CD4-positive, alpha-beta T cell treated with Interleukin-21 for 1 hour (primary cell): ENCODE measurements around the gene TOMM34.

ENCODE experiments used
- DNase-seq: peaks from one replicate; pipeline ENCODE4 v3.0.0-alpha.2; 2020

Gene TOMM34

DNA sequence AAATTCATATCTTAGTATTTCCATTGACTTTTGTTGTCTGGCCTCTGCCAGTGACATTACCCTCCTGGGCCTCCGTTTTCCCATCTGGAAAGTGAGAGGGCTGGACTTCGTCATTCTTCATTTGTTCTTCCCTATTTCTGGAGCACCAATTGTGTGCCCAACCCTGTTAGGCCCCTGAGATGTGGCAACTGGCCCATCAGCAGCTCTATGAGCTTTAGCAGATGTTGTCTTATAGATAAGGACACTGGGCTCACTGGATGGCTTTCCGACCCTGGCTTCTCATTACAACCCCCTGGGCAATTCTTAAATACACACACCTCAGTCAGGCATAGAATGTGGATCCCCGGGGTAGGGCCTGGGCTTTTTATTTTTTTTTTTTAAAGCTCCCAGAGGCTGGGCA lies 35.7 kb downstream of the TOMM34 start:
- no peak for DNase-seq

DNA sequence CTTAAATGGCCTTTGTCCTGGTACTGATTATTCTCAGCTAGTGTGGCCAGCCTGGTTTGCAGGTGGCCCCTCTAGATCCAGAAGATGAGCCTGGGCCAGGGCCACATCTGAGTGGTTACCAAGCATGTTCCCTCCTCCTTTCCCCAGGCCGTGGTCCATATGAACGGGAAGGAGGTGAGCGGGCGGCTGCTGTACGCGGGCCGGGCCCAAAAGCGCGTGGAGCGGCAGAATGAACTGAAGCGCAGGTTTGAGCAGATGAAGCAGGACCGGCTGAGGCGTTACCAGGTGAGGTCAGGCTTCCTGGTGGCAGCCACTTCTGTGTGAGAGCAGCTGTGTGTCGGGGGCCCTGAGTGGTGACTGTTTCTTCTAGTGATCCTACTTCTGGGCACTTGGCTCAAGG lies 38.8 kb downstream of the TOMM34 start:
- no peak for DNase-seq

GRCh38 chr20:44918761-44919160 lies 41.4 kb downstream of the TOMM34 start:
- no peak for DNase-seq

GRCh38 chr20:44918342-44918741 lies 41.9 kb downstream of the TOMM34 start:
- DNase-seq: no peak

DNA sequence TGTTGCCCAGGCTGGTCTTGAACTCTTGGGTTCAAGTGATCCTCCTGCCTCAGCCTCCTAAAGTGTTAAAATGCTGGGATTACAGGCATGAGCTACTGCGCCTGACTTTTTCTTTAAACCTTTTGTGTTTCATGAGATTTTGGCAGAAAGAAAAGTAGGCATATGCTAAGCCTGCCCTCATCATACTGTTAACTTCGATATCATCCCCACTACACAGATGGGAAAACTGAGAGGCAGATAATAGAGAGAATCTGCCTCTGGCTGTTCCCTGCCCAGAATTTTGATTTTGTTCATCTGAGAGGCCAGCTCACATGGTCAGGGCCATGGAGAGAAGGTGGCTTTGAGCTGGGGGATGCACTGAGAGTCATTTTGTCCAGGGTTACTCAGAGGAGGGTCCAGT lies 42.8 kb downstream of the TOMM34 start:
- DNase-seq: no peak

DNA sequence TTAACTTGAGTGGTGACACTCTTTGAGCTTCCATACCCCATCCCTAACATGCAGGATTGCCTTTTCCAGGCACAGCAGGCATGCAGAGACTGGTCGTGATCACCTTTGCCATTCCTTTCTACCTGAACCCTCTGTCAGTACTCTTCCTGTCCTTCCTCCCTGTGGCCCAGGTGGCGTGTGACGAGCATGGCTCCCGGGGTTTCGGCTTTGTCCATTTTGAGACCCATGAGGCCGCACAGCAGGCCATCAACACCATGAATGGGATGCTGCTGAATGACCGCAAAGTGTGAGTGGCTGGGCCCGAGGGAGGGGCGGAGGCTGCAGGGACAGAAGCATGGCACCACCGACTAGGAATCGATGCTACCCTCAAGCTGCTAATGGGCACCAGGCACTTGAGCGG lies 43.6 kb downstream of the TOMM34 start:
- no peak for DNase-seq

- DNase-seq: no peak
Observed at GRCh38 chr20:44914924-44915323, 45.3 kb downstream of the TOMM34 start.

DNA sequence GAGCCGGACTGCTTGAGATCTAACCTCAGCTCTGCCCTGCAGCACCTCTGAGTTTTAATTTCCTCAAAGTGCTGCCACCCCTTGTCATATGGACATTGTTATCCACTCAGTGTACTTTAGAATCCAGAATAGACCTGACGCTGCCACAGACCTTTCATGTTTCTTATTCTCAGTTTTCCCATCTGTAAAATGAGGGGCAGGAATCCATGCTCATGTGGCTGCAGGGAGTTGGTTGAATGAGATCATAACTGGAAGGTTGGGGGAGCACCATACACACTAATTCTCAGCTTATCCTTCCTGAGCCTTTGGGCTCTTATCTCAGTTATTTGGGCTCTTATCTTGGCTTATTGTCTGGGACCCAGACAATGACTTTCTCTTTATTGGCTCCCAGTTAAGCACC lies 48.0 kb downstream of the TOMM34 start:
- no peak for DNase-seq

DNA sequence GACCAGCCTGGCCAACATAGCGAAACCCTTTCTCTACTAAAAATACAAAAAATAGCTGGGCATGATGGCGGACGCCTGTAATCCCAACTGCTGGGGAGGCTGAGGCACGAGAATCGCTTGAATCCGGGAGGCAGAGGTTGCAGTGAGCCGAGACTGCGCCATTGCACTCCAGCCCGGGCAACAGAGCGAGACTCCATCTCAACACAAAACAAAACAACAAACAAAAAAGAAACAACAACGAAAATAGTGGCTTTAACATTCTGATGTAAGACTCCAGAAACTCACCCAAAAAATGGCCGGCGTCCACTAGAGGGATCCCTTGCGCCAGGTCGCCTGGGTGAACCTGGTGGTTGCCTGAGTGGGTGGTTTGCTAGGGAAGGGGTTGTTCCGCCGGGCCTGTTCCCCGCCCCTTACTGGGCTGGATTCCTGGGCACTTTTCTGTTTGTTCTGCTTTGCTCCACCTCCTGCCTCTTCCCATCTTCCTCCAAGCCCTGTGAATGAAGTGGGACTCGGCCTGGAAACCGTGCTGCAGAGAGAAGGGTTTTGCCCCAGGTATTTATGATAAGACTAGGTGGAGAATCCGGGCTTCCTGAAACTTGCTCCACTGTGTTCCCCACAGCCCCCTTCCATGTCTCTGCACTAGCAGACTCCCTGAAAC lies 48.8 kb downstream of the TOMM34 start:
- DNase-seq: peak; percentile 50

DNA sequence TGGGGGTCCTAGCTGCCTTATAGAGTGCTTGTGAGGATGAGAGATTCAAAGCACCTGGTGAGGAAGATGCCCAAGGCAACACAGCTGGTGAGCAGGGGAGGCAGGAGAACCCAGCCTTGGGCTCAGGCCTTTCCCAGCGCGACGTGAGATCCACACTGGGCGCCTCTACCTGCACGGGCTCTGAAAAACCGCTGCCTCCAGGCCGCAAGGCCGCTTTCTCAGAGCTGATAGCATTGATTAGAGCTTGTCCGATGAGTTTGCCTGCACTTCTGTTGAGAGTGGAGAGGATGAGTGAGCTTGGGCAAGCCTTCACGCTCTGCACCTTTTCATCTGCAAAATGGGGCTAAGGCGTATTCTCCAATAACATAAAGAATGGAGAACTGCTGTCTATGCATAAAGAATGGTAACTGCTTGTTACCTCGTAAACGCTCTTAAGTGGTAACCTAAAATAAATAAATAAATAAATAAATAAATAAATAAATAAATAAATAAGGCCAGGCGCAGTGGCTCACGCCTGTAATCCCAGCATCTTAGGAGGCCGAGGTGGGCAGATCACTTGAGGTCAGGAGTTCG lies 49.4 kb downstream of the TOMM34 start:
- no peak for DNase-seq

DNA sequence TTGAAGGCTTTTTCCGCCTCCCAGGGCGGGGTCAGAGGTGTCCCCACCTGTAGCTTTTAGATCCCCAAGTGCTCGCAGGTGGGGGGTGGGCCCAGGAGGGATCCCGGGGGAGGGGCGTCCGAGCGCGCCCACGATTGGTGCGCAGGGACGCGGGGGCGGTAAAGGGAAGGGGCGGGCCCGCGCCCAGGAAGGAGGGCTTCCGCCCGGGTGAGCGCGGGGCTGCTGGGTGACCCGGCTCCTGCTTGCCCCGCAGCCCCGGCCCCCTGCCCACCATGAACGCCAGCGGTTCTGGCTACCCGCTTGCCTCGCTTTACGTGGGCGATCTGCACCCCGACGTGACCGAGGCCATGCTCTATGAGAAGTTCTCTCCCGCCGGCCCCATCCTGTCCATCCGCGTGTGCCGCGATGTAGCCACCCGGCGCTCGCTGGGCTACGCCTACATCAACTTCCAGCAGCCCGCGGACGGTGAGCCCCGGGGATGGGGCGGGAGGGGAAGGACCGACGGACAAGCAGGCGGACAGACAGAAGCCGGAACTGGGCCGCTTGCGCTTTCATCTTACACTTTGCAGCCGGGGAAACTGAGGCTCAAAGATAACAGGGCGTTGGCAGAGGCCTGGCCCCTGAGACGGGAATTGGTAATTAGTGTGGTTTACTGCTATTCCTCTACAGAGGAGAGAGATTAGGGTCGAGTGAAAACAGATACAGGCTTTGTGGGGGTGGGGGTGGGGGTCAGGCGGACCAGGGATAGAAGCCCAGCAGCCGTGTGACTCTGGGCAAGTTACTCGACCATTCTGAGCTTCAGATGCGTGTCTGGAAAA lies 50.1 kb downstream of the TOMM34 start, which contains the start of gene PABPC1L:
TSS of gene PABPC1L (plus strand) at position 189 of the 818 bp plus-strand sequence. CDS start at position 273, 84 bp downstream.
- peak; percentile 82 for DNase-seq

GRCh38 chr20:44908987-44909871 lies 51.0 kb downstream of the TOMM34 start:
- DNase-seq: no peak

- DNase-seq: no peak
Observed at GRCh38 chr20:44904377-44904776, 55.8 kb downstream of the TOMM34 start.

DNA sequence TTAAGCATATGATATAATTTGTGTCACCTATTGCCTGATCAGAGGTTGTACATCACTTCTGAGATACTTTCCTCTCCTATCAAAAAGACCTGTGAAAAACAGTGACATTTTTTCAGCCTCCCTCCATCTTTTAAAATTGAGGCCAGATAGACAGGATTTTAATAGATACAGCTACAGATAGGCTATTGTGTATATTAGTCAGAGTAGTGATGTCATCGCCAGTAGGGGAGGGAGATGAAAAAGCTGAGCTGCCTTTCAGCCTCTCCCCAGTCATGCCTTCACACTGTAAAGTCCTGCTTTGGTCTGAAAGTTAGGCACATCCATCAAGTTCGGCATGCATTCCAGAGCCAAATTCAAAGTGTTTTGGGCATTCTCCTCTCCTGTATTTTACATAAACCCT lies 58.2 kb downstream of the TOMM34 start:
- DNase-seq: no peak

DNA sequence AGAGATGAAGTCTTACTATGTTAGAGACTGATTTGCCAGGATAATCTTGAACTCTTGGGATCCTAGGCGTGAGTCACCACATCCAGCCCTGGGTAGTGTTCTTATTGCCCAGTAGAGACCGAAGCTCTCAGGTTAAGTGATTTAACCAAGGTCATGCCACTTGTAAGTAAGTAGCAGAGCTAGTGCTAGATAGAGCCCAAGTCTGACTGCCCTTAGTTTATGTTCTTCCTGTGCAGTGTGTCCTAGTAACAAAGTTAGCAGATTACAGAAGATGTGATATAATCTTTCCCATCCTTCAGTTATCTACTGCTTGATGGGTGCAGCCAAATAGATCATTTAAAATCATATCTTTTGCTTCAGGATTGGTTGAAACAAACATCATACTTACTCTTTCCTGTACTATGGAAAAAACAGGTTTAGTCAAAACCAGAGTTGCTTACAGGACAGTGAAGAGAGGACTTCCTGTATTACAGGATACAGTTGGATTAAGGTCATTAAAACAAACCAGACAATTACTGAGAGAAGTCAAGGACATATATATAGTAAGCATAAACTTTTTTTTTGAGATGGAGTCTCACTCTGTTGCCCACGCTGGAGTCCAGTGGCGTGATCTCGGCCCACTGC lies 59.9 kb downstream of the TOMM34 start:
- no peak for DNase-seq

- no peak for DNase-seq
Observed at GRCh38 chr20:44897133-44897532, 63.1 kb downstream of the TOMM34 start.

DNA sequence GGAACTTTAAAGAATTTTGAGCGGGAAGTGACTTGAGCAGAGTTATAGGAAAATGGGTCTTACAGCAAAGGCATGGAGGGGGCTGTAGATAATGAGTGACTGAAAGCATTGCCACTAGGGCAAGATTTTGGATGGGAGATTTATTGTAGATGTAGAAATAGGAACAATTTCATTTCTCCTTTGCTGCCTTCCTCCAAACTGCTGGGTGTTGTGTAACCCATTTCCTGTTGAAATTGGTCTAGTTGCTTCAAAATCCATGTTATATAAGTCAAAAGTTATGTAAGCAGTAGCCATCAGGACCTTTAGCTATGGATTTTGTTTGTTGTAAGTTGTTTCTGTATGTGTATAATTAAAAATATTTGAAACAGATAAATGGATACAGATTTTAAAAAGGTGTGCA lies 63.6 kb downstream of the TOMM34 start:
- no peak for DNase-seq

GRCh38 chr20:44894959-44895358 lies 65.2 kb downstream of the TOMM34 start:
- DNase-seq: no peak
